B cell (primary cell): Measurements from ENCODE around the gene ECE1.

ENCODE experiments used
- EZH2 ChIP-seq: IDR thresholded peaks from 2 replicates; pipeline ENCODE4 v1.6.1; 2012; ENCODE audit warnings: borderline replicate concordance, low read depth, mild to moderate bottlenecking, moderate library complexity, low read length; ENCODE audit not compliant: insufficient read depth, poor library complexity, severe bottlenecking
- TF ChIP-seq, protein P1 (sequence below): fragments of 200-600 bp; IDR thresholded peaks from one replicate; pipeline ENCODE4 v1.8.0; 2022; ENCODE audit warnings: antibody characterized with exemption, mild to moderate bottlenecking

DNA sequence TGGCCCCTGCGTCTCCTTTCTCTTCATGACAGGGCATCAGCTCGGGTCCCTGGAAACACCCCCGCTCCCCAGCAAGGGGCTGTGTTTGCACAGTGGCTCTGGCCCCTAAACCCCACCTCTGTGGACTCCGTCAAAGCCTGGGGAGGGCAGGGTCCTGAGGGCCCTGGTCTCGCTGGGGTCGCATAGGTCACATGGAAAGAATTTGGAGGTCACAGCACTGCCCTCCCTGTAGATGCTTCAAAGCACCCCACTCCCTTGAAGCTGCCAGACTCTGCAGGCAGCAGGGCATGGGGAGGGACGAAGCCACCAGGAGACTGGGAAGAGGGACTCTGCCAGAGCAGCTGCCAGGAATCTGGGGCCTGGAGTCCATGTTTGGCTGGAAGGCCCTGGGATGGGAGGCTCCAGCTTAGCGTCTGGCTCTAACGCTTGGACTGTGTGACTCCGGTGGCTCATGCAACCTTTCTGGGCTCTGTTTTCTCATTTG lies 36.6 kb upstream of the ECE1 start:
- TF ChIP-seq, protein P1, sequence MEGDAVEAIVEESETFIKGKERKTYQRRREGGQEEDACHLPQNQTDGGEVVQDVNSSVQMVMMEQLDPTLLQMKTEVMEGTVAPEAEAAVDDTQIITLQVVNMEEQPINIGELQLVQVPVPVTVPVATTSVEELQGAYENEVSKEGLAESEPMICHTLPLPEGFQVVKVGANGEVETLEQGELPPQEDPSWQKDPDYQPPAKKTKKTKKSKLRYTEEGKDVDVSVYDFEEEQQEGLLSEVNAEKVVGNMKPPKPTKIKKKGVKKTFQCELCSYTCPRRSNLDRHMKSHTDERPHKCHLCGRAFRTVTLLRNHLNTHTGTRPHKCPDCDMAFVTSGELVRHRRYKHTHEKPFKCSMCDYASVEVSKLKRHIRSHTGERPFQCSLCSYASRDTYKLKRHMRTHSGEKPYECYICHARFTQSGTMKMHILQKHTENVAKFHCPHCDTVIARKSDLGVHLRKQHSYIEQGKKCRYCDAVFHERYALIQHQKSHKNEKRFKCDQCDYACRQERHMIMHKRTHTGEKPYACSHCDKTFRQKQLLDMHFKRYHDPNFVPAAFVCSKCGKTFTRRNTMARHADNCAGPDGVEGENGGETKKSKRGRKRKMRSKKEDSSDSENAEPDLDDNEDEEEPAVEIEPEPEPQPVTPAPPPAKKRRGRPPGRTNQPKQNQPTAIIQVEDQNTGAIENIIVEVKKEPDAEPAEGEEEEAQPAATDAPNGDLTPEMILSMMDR, result no peak
- TF ChIP-seq EZH2, result no peak
